Natural killer cell treated with Interleukin-12 subunit alpha and Interleukin-12 subunit beta and Interleukin-15 and Interleukin-18, amount 100 ng/mL, for 72 hours (primary cell): Measurements from ENCODE around the gene RALGPS1. TPM values are rescaled to one million over a fixed set of nuclear protein-coding genes. Genes with fewer than 3 reads are reported as not detected.

Experiments
- ATAC-seq, 2 donors: fragments of 150-1000 bp; cut with Tn5 transposase in 1 of 2; sonication (Bioruptor Pico), chemical (Tn5 transposase) in 1 of 2; 2 replicates each; pipeline ENCODE4 v1.10.0; 2021
- DNase-seq: peaks from one replicate; pipeline ENCODE4 v3.0.0; 2022; ENCODE audit warnings: low spot score
- H3K27ac Mint-ChIP-seq, 2 donors: 1 replicate in 1 of 2; 2 replicates in 1 of 2; pipeline ENCODE4 v1.8.0; 2022; ENCODE audit warnings: mixed read lengths in 2 of 2, mild to moderate bottlenecking in 1 of 2, moderate library complexity in 1 of 2
- H3K27me3 Mint-ChIP-seq, 2 donors: 1 replicate in 1 of 2; 2 replicates in 1 of 2; pipeline ENCODE4 v1.8.0; 2022; ENCODE audit warnings: mixed read lengths in 2 of 2
- H3K36me3 Mint-ChIP-seq: one replicate; pipeline ENCODE4 v1.8.0; 2022; ENCODE audit warnings: mixed read lengths
- H3K4me1 Mint-ChIP-seq, 2 donors: 1 replicate in 1 of 2; 2 replicates in 1 of 2; pipeline ENCODE4 v1.8.0; 2022; ENCODE audit warnings: low read depth in 2 of 2, mixed read lengths in 2 of 2, mild to moderate bottlenecking in 1 of 2
- H3K4me3 Mint-ChIP-seq: one replicate; pipeline ENCODE4 v1.8.0; 2022; ENCODE audit warnings: mixed read lengths
- H3K9me3 Mint-ChIP-seq: 2 replicates; pipeline ENCODE4 v1.8.0; 2022; ENCODE audit warnings: mixed read lengths
- total RNA-seq, 2 donors: library from RNA; stranded (reverse); gene quantifications; one replicate each; pipeline ENCODE4 v1.2.3, GENCODE V29; 2022

Gene RALGPS1
- total RNA-seq, 2 donors from 2014 or later, result 4.4 to 7.0 TPM

GRCh38 chr9:127098916-127099553, 184.5 kb downstream of the RALGPS1 start:
- H3K27me3 Mint-ChIP-seq, result no peaks in the 10 kb centered on the region
- H3K27ac Mint-ChIP-seq, result no peak overlapping the region
- H3K9me3 Mint-ChIP-seq, result no peaks in the 10 kb centered on the region
- peaks cover 0 to 5% of the 10 kb centered on the region in 2 donors for H3K4me1 Mint-ChIP-seq
- no peaks in the 10 kb centered on the region for H3K36me3 Mint-ChIP-seq
- no peak for ATAC-seq
- H3K4me3 Mint-ChIP-seq, result no peak overlapping the region
- DNase-seq, result no peak

- ATAC-seq, result no peak
- H3K27me3 Mint-ChIP-seq, result no peaks in the 10 kb centered on the region
- H3K36me3 Mint-ChIP-seq, result no peaks in the 10 kb centered on the region
- H3K27ac Mint-ChIP-seq, result no peak overlapping the region
- H3K4me3 Mint-ChIP-seq, result no peak overlapping the region
- no peak for DNase-seq
- H3K9me3 Mint-ChIP-seq, result no peaks in the 10 kb centered on the region
- H3K4me1 Mint-ChIP-seq, result peaks cover 0 to 5% of the 10 kb centered on the region in 2 donors
Observed at GRCh38 chr9:127099664-127100063, 185.1 kb downstream of the RALGPS1 start.

GRCh38 chr9:127102176-127102575, 187.6 kb downstream of the RALGPS1 start:
- H3K4me3 Mint-ChIP-seq, result no peak overlapping the region
- H3K27me3 Mint-ChIP-seq, result no peaks in the 10 kb centered on the region
- H3K9me3 Mint-ChIP-seq, result no peaks in the 10 kb centered on the region

GRCh38 chr9:127102788-127103187, 188.2 kb downstream of the RALGPS1 start:
- H3K4me3 Mint-ChIP-seq, result no peak overlapping the region
- peaks cover 0 to 5% of the 10 kb centered on the region in 2 donors for H3K4me1 Mint-ChIP-seq
- no peaks in the 10 kb centered on the region for H3K27me3 Mint-ChIP-seq
- H3K27ac Mint-ChIP-seq, result no peak overlapping the region
- H3K36me3 Mint-ChIP-seq, result no peaks in the 10 kb centered on the region
- DNase-seq (no peak), ATAC-seq (no peak)
- H3K9me3 Mint-ChIP-seq, result no peaks in the 10 kb centered on the region

More at GRCh38 chr9:127102176-127102575, 187.6 kb downstream of the RALGPS1 start:
- no peak overlapping the region for H3K27ac Mint-ChIP-seq
- no peaks in the 10 kb centered on the region for H3K36me3 Mint-ChIP-seq
- H3K4me1 Mint-ChIP-seq, result peaks cover 0 to 5% of the 10 kb centered on the region in 2 donors
- no peak for ATAC-seq
- DNase-seq, result no peak

- H3K4me3 Mint-ChIP-seq, result no peak overlapping the region
- ATAC-seq (no peak), DNase-seq (no peak)
- H3K4me1 Mint-ChIP-seq, result peaks cover 0 to 5% of the 10 kb centered on the region in 2 donors
- H3K27ac Mint-ChIP-seq, result no peak overlapping the region
- H3K27me3 Mint-ChIP-seq, result no peaks in the 10 kb centered on the region
- no peaks in the 10 kb centered on the region for H3K36me3 Mint-ChIP-seq
- H3K9me3 Mint-ChIP-seq, result no peaks in the 10 kb centered on the region
Observed at GRCh38 chr9:127104581-127105311, 190.2 kb downstream of the RALGPS1 start.

GRCh38 chr9:127105805-127106465, 191.4 kb downstream of the RALGPS1 start:
- Mint-ChIP-seq H3K36me3 (no peaks in the 10 kb centered on the region), H3K9me3 (no peaks in the 10 kb centered on the region), H3K4me3 (no peak overlapping the region), H3K4me1 (peaks cover 0 to 5% of the 10 kb centered on the region in 2 donors), H3K27ac (no peak overlapping the region), H3K27me3 (no peaks in the 10 kb centered on the region)
- ATAC-seq, result no peak
- DNase-seq, result no peak

- no peak for DNase-seq
- Mint-ChIP-seq H3K4me3 (no peak overlapping the region), H3K36me3 (no peaks in the 10 kb centered on the region), H3K27me3 (no peaks in the 10 kb centered on the region), H3K27ac (no peak overlapping the region), H3K4me1 (peaks cover 0 to 5% of the 10 kb centered on the region in 2 donors), H3K9me3 (no peaks in the 10 kb centered on the region)
- no peak for ATAC-seq
Observed at GRCh38 chr9:127106466-127106855, 191.9 kb downstream of the RALGPS1 start.

- ATAC-seq, result no peak
- peaks cover 0 to 4% of the 10 kb centered on the region in 2 donors for H3K4me1 Mint-ChIP-seq
- H3K36me3 Mint-ChIP-seq, result no peaks in the 10 kb centered on the region
- H3K4me3 Mint-ChIP-seq, result no peak overlapping the region
- no peak overlapping the region for H3K27ac Mint-ChIP-seq
- no peaks in the 10 kb centered on the region for H3K9me3 Mint-ChIP-seq
- no peak for DNase-seq
- H3K27me3 Mint-ChIP-seq, result no peaks in the 10 kb centered on the region
Observed at GRCh38 chr9:127107171-127107928, 192.8 kb downstream of the RALGPS1 start.

- Mint-ChIP-seq H3K27me3 (no peaks in the 10 kb centered on the region), H3K4me3 (no peak overlapping the region), H3K36me3 (no peaks in the 10 kb centered on the region), H3K9me3 (no peaks in the 10 kb centered on the region), H3K4me1 (no peaks in the 10 kb centered on the region), H3K27ac (no peak overlapping the region)
- DNase-seq, result no peak
- no peak for ATAC-seq
Observed at GRCh38 chr9:127107929-127108876, 193.6 kb downstream of the RALGPS1 start.

GRCh38 chr9:127109212-127109711, 194.7 kb downstream of the RALGPS1 start:
- H3K27ac Mint-ChIP-seq, result no peak overlapping the region
- H3K4me3 Mint-ChIP-seq, result no peak overlapping the region
- H3K4me1 Mint-ChIP-seq, result no peaks in the 10 kb centered on the region
- no peaks in the 10 kb centered on the region for H3K9me3 Mint-ChIP-seq
- no peaks in the 10 kb centered on the region for H3K36me3 Mint-ChIP-seq
- ATAC-seq, result no peak
- DNase-seq, result no peak
- H3K27me3 Mint-ChIP-seq, result no peaks in the 10 kb centered on the region

- Mint-ChIP-seq H3K4me3 (no peak overlapping the region), H3K9me3 (no peaks in the 10 kb centered on the region), H3K36me3 (no peaks in the 10 kb centered on the region), H3K27ac (no peak overlapping the region), H3K4me1 (peaks cover 8 to 9% of the 10 kb centered on the region in 2 donors), H3K27me3 (no peaks in the 10 kb centered on the region)
- ATAC-seq, result no peak
- no peak for DNase-seq
Observed at GRCh38 chr9:127112056-127112455, 197.5 kb downstream of the RALGPS1 start.

- no peak overlapping the region for H3K4me3 Mint-ChIP-seq
- H3K36me3 Mint-ChIP-seq, result no peaks in the 10 kb centered on the region
- peaks cover 9 to 12% of the 10 kb centered on the region in 2 donors for H3K4me1 Mint-ChIP-seq
- DNase-seq (no peak), ATAC-seq (no peak)
- H3K27me3 Mint-ChIP-seq, result no peaks in the 10 kb centered on the region
- H3K9me3 Mint-ChIP-seq, result no peaks in the 10 kb centered on the region
- H3K27ac Mint-ChIP-seq, result no peak overlapping the region
Observed at GRCh38 chr9:127112735-127113161, 198.2 kb downstream of the RALGPS1 start.
